DOHH2 (cell line): ENCODE measurements around the gene GRK6.

Experiments used
- H3F3A ChIP-seq: fragments of 200-600 bp; sonication (generic), shearing (Covaris generic); 2 replicates; pipeline ENCODE4 v1.6.0; 2016; ENCODE audit warnings: antibody characterized with exemption, mild to moderate bottlenecking; ENCODE audit not compliant: control insufficient read depth, insufficient read depth
- H3K27ac ChIP-seq: fragments of 200-600 bp; sonication (generic); 2 replicates; pipeline ENCODE4 v1.5.1; 2014; ENCODE audit warnings: low read depth, mild to moderate bottlenecking, low read length, moderate library complexity
- H3K27me3 ChIP-seq: fragments of 200-600 bp; sonication (generic); 2 replicates; pipeline ENCODE4 v1.6.1; 2014; ENCODE audit warnings: mild to moderate bottlenecking, low read length, mixed read lengths; ENCODE audit not compliant: control insufficient read depth
- H3K36me3 ChIP-seq: fragments of 200-600 bp; sonication (generic); 2 replicates; pipeline ENCODE4 v1.6.1; 2014; ENCODE audit warnings: mild to moderate bottlenecking, low read length, moderate library complexity, mixed read lengths; ENCODE audit not compliant: control insufficient read depth
- H3K4me1 ChIP-seq: fragments of 200-600 bp; sonication (generic); 2 replicates; pipeline ENCODE4 v1.6.1; 2014; ENCODE audit warnings: mild to moderate bottlenecking, low read length, mixed read lengths; ENCODE audit not compliant: control insufficient read depth
- H3K4me2 ChIP-seq: fragments of 200-600 bp; sonication (generic); 2 replicates; pipeline ENCODE4 v1.6.0; 2014; ENCODE audit warnings: mild to moderate bottlenecking, low read length, moderate library complexity
- H3K4me3 ChIP-seq: fragments of 200-600 bp; sonication (generic); 2 replicates; pipeline ENCODE4 v1.5.1; 2014; ENCODE audit warnings: mild to moderate bottlenecking, low read length, mixed read lengths
- H3K79me2 ChIP-seq: fragments of 200-600 bp; sonication (generic); 2 replicates; pipeline ENCODE4 v1.6.1; 2014; ENCODE audit warnings: mild to moderate bottlenecking, low read length, mixed read lengths; ENCODE audit not compliant: control insufficient read depth
- H3K9me2 ChIP-seq: fragments of 200-600 bp; sonication (generic); replicated peaks from 2 replicates; pipeline ENCODE4 v1.6.1; 2014; ENCODE audit warnings: mild to moderate bottlenecking, low read length, mixed read lengths; ENCODE audit not compliant: control insufficient read depth
- H3K9me3 ChIP-seq: fragments of 200-600 bp; sonication (generic); 2 replicates; pipeline ENCODE4 v1.6.1; 2014; ENCODE audit warnings: antibody characterized with exemption, low read length, mixed read lengths; ENCODE audit not compliant: control insufficient read depth, insufficient read depth
- H4K20me1 ChIP-seq: fragments of 200-600 bp; sonication (generic); 2 replicates; pipeline ENCODE4 v1.6.0; 2014; ENCODE audit warnings: low read depth, mild to moderate bottlenecking, antibody characterized with exemption, low read length, moderate library complexity; ENCODE audit not compliant: control insufficient read depth, insufficient read depth
- EZH2phosphoT487 ChIP-seq: fragments of 200-600 bp; sonication (generic); IDR thresholded peaks from 2 replicates; pipeline ENCODE4 v1.6.1; 2017; ENCODE audit warnings: borderline replicate concordance, mild to moderate bottlenecking, antibody characterized with exemption, low read length, moderate library complexity, mixed read lengths
- TF ChIP-seq, protein P1 (sequence below): fragments of 200-600 bp; sonication (generic); IDR thresholded peaks from one replicate; pipeline ENCODE4 v1.5.1; 2014; ENCODE audit warnings: antibody characterized with exemption, mild to moderate bottlenecking, low read depth, low read length; ENCODE audit not compliant: poor library complexity, severe bottlenecking

The GRK6 gene

DNA sequence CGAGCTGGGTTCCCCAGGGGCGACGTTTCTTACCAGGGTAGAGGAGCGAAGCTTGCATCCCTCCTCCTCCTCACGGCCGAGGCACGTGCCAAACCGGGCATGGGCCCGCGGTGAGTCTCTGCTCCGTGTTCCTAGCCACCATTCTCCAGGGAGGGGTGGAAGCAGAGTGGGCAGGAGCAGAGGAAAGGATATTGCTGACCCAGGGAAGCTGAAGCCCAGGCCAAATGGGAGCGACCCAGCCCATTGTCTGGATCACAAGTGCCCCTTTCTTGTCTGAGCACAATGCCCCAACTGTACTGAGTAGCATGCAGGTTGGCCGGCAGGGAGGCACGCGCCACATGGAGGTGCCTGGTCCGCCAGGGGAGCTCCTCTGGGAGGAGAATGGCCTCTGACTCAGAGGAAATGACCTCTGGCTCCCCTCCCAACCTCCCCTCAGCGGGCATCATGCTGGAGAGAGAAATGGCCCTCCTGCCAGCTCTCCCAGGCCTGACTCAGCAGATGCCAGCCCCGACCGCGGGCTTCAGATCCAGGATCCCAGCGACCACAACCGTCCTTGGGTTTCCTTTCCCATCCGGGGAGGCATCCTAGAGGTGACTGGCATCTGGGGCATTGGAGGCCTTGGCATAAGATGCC, 21.3 kb downstream of the GRK6 start:
- H3K4me3 ChIP-seq, result peak overlapping the region; percentile 62
- H3K4me1 ChIP-seq, result peaks cover 41% of the 10 kb centered on the region
- peak overlapping the region; percentile 99 for H3K4me2 ChIP-seq
- peaks cover 8% of the 10 kb centered on the region; the same call in 1 of the 2 replicates for H3K27me3 ChIP-seq
- peaks cover 7% of the 10 kb centered on the region; the same call in 1 of the 2 replicates for H3K36me3 ChIP-seq
- H4K20me1 ChIP-seq, result peaks cover 2% of the 10 kb centered on the region; the same call in 1 of the 2 replicates
- H3K27ac ChIP-seq, result no peak overlapping the region
- H3K9me3 ChIP-seq, result no peaks in the 10 kb centered on the region
- no peaks in the 10 kb centered on the region for H3K9me2 ChIP-seq
- H3F3A ChIP-seq, result peaks cover 22% of the 10 kb centered on the region
- TF ChIP-seq, protein P1, sequence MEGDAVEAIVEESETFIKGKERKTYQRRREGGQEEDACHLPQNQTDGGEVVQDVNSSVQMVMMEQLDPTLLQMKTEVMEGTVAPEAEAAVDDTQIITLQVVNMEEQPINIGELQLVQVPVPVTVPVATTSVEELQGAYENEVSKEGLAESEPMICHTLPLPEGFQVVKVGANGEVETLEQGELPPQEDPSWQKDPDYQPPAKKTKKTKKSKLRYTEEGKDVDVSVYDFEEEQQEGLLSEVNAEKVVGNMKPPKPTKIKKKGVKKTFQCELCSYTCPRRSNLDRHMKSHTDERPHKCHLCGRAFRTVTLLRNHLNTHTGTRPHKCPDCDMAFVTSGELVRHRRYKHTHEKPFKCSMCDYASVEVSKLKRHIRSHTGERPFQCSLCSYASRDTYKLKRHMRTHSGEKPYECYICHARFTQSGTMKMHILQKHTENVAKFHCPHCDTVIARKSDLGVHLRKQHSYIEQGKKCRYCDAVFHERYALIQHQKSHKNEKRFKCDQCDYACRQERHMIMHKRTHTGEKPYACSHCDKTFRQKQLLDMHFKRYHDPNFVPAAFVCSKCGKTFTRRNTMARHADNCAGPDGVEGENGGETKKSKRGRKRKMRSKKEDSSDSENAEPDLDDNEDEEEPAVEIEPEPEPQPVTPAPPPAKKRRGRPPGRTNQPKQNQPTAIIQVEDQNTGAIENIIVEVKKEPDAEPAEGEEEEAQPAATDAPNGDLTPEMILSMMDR, result no peak
- TF ChIP-seq EZH2phosphoT487, result no peak
- no peaks in the 10 kb centered on the region for H3K79me2 ChIP-seq

DNA sequence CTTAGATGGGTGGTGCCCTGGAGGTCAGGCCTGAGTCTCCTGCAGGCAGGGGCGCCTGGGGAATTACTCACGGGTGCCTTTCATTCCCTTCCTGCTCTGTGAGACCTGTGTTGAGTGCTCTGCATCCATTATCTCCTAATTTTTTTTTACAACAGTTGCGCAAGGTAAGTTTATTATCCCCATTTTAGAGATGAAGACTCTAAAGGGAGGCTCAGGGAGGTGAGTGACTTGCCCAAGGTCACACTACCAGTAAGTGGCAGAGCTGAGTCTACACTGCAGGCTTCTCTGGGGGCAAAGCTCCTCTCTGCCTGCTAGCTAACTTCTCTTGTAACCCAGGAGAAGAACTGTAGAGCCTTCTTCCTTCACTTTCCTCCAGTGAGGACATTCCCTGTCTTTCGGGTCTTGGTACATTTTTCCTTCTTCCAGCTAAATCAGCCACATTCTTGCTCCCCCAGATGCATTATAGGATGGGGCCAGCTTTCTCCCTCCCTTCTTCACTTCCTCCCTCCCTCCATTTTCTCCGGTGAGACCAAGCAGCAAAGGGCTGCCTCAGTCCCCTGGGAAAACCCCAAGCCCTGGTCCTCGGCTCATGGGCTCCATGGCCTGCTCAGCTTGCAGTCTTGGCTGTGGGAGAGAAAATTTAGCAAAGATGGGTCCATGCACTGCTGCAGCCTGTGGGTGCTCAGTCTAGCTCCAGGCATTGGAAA, 21.9 kb downstream of the GRK6 start:
- Histone ChIP-seq H3F3A (peaks cover 22% of the 10 kb centered on the region), H3K4me1 (peaks cover 46% of the 10 kb centered on the region), H3K79me2 (peaks cover 5% of the 10 kb centered on the region), H3K9me3 (no peaks in the 10 kb centered on the region), H3K4me2 (peak overlapping the region; percentile 99), H3K9me2 (no peaks in the 10 kb centered on the region), H3K27me3 (peaks cover 8% of the 10 kb centered on the region; the same call in 1 of the 2 replicates), H4K20me1 (peaks cover 7% of the 10 kb centered on the region; the same call in 1 of the 2 replicates), H3K27ac (no peak overlapping the region), H3K4me3 (peak overlapping the region; percentile 62), H3K36me3 (peaks cover 10% of the 10 kb centered on the region)
- no peak for TF ChIP-seq EZH2phosphoT487
- TF ChIP-seq, protein P1, result no peak

DNA sequence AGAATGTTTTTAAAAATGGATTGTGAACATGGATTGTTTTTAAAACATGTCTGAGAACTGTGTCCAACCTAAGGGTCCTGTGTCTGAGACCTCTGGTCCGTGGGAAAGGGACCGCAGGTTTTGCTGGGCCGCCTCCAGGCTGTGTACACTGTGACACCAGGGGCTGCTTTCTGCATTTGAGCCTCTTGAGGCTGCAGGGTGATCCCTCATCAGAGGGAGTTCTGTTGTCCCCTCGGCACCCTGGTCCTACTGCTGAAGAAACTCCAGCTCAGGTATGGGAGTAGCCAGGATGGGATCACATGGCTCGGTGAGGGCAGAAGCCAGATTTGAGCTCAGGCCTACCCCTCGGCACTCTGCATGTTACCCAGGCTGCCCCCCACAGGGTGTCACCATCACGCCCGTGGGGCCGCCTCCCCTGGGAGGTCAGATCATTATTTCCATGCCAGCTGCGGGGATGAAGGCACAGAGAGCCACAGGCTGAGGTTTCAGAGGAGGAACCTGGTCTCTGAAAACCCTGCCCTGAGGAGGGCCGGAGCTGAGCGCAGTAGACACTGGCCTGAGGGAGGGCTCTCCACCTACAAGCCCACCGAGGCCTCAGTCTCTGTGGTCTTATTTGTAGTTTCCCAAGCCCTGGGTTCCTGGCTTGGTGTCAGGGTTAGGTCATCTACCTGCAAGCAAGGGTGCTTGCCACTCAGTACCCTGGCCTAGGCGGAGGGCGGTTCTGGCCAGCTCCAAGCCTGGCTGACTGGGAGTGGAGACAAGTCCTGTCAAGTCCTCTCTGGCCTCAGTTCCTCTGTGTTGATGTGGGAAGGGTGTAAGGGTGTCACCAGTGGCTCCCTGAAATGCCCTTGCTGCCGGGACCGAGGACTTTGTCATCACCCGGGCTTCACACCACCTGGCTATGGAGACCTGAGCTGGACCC, 22.9 kb downstream of the GRK6 start:
- no peaks in the 10 kb centered on the region for H3K9me3 ChIP-seq
- no peak overlapping the region for H3K27ac ChIP-seq
- no peak overlapping the region for H3K4me2 ChIP-seq
- peaks cover 50% of the 10 kb centered on the region for H3K4me1 ChIP-seq
- peaks cover 8% of the 10 kb centered on the region; the same call in 1 of the 2 replicates for H3K27me3 ChIP-seq
- H3K36me3 ChIP-seq, result peaks cover 16% of the 10 kb centered on the region
- peaks cover 13% of the 10 kb centered on the region for H3K79me2 ChIP-seq
- no peak overlapping the region for H3K4me3 ChIP-seq
- H4K20me1 ChIP-seq, result peaks cover 7% of the 10 kb centered on the region; the same call in 1 of the 2 replicates
- H3F3A ChIP-seq, result peaks cover 22% of the 10 kb centered on the region
- TF ChIP-seq EZH2phosphoT487, result no peak
- TF ChIP-seq, protein P1, result peak; percentile 12
- H3K9me2 ChIP-seq, result no peaks in the 10 kb centered on the region
